ENCODE measurements around the gene SAP30BP. TPM values are rescaled to one million over a fixed set of nuclear protein-coding genes. Genes with fewer than 3 reads are reported as not detected.

Gene SAP30BP
- total RNA-seq, 2 experiments from 2014 or later, result 112 to 113 TPM

- Mint-ChIP-seq H3K4me3 (no peak overlapping the region), H3K36me3 (no peaks in the 10 kb centered on the region), H3K27me3 (no peaks in the 10 kb centered on the region), H3K4me1 (no peaks in the 10 kb centered on the region), H3K27ac (peak overlapping the region; percentile 51), H3K9me3 (no peaks in the 10 kb centered on the region)
- no peak for DNase-seq
- POLR2A ChIA-PET, result interaction anchor here (0.8 kb wide), 1 partner anchor 120 kb away, joined by 3 read pairs; no protein-coding TSS in a partner anchor
- no peak for ATAC-seq (ENCODE audit: low read depth)
Measured at GRCh38 chr17:75628425-75628824, 38.7 kb upstream of the SAP30BP start.

GRCh38 chr17:75629157-75629556 is 38.0 kb upstream of the SAP30BP start:
- Mint-ChIP-seq H3K36me3 (no peaks in the 10 kb centered on the region), H3K27ac (no peak overlapping the region), H3K27me3 (no peaks in the 10 kb centered on the region), H3K4me1 (peaks cover 2% of the 10 kb centered on the region), H3K9me3 (no peaks in the 10 kb centered on the region), H3K4me3 (no peak overlapping the region)
- DNase-seq, result no peak
- ATAC-seq (ENCODE audit: low read depth), result no peak
- POLR2A ChIA-PET, result interaction anchor here (1.1 kb wide), 1 partner anchor 37 kb away, joined by 4 read pairs; the partner anchor contains the start of gene RECQL5

GRCh38 chr17:75630071-75630917 is 36.8 kb upstream of the SAP30BP start:
- Mint-ChIP-seq H3K4me1 (peaks cover 2% of the 10 kb centered on the region), H3K36me3 (no peaks in the 10 kb centered on the region), H3K27me3 (no peaks in the 10 kb centered on the region), H3K4me3 (no peak overlapping the region), H3K9me3 (no peaks in the 10 kb centered on the region), H3K27ac (no peak overlapping the region)
- POLR2A ChIA-PET, result no interaction called here
- no peak for ATAC-seq (ENCODE audit: low read depth)
- no peak for DNase-seq

- Mint-ChIP-seq H3K36me3 (no peaks in the 10 kb centered on the region), H3K4me3 (no peak overlapping the region), H3K27me3 (no peaks in the 10 kb centered on the region), H3K4me1 (peaks cover 2% of the 10 kb centered on the region), H3K27ac (no peak overlapping the region), H3K9me3 (no peaks in the 10 kb centered on the region)
- POLR2A ChIA-PET, result no interaction called here
- no peak for ATAC-seq (ENCODE audit: low read depth)
- no peak for DNase-seq
Measured at GRCh38 chr17:75631353-75631752, 35.8 kb upstream of the SAP30BP start.

GRCh38 chr17:75632428-75632827 is 34.7 kb upstream of the SAP30BP start:
- H3K36me3 Mint-ChIP-seq, result no peaks in the 10 kb centered on the region
- POLR2A ChIA-PET, result interaction anchor here (0.8 to 2.2 kb wide), 4 partner anchors 20 to 121 kb away, joined by 4 to 9 read pairs (median 6); no protein-coding TSS in a partner anchor
- no peak overlapping the region for H3K4me3 Mint-ChIP-seq
- no peaks in the 10 kb centered on the region for H3K27me3 Mint-ChIP-seq
- ATAC-seq (ENCODE audit: low read depth) (no peak), DNase-seq (no peak)
- H3K4me1 Mint-ChIP-seq, result peaks cover 2% of the 10 kb centered on the region
- no peaks in the 10 kb centered on the region for H3K9me3 Mint-ChIP-seq
- no peak overlapping the region for H3K27ac Mint-ChIP-seq

- POLR2A ChIA-PET, result interaction anchor here (0.8 to 2.2 kb wide), 5 partner anchors 20 to 120 kb away, joined by 3 to 9 read pairs (median 4); no protein-coding TSS in a partner anchor
- H3K9me3 Mint-ChIP-seq, result no peaks in the 10 kb centered on the region
- peak within 1 kb of the TSS; percentile 45 for H3K27ac Mint-ChIP-seq
- H3K27me3 Mint-ChIP-seq, result no peaks in the 10 kb centered on the region
- DNase-seq (peak; percentile 90), ATAC-seq (ENCODE audit: low read depth) (peak; percentile 83)
- H3K4me3 Mint-ChIP-seq, result no peak within 1 kb of the TSS
- no peaks in the 10 kb centered on the region for H3K36me3 Mint-ChIP-seq
- H3K4me1 Mint-ChIP-seq, result peaks cover 2% of the 10 kb centered on the region
Measured at GRCh38 chr17:75632863-75633485, 34.2 kb upstream of the SAP30BP start, which contains the start of gene SMIM5. SMIM5 (plus strand) TSS chr17:75633434; CDS start chr17:75640202, 6,768 bp downstream.

- DNase-seq (peak; percentile 63), ATAC-seq (ENCODE audit: low read depth) (peak; percentile 55)
- Mint-ChIP-seq H3K36me3 (no peaks in the 10 kb centered on the region), H3K4me3 (no peak overlapping the region), H3K4me1 (peaks cover 2% of the 10 kb centered on the region), H3K27ac (peak overlapping the region; percentile 45), H3K9me3 (no peaks in the 10 kb centered on the region), H3K27me3 (no peaks in the 10 kb centered on the region)
- POLR2A ChIA-PET, result interaction anchor here (0.5 to 2.2 kb wide), 6 partner anchors 19 to 119 kb away, joined by 3 to 9 read pairs (median 4); no protein-coding TSS in a partner anchor
Measured at GRCh38 chr17:75633486-75634375, 33.4 kb upstream of the SAP30BP start.

- no peaks in the 10 kb centered on the region for H3K27me3 Mint-ChIP-seq
- POLR2A ChIA-PET, result interaction anchor here (0.9 to 2.2 kb wide), 2 partner anchors 86 to 119 kb away, joined by 3 to 9 read pairs; no protein-coding TSS in a partner anchor
- no peaks in the 10 kb centered on the region for H3K9me3 Mint-ChIP-seq
- H3K27ac Mint-ChIP-seq, result no peak overlapping the region
- ATAC-seq (ENCODE audit: low read depth), result no peak
- no peak for DNase-seq
- peaks cover 2% of the 10 kb centered on the region for H3K4me1 Mint-ChIP-seq
- H3K36me3 Mint-ChIP-seq, result no peaks in the 10 kb centered on the region
- no peak overlapping the region for H3K4me3 Mint-ChIP-seq
Measured at GRCh38 chr17:75634376-75634740, 32.8 kb upstream of the SAP30BP start.

- peaks cover 2% of the 10 kb centered on the region for H3K4me1 Mint-ChIP-seq
- no peaks in the 10 kb centered on the region for H3K36me3 Mint-ChIP-seq
- POLR2A ChIA-PET, result no interaction called here
- H3K9me3 Mint-ChIP-seq, result no peaks in the 10 kb centered on the region
- ATAC-seq (ENCODE audit: low read depth) (no peak), DNase-seq (no peak)
- no peak overlapping the region for H3K27ac Mint-ChIP-seq
- no peaks in the 10 kb centered on the region for H3K27me3 Mint-ChIP-seq
- no peak overlapping the region for H3K4me3 Mint-ChIP-seq
Measured at GRCh38 chr17:75634754-75635609, 32.2 kb upstream of the SAP30BP start.

- no peak for DNase-seq
- H3K27ac Mint-ChIP-seq, result no peak overlapping the region
Measured at GRCh38 chr17:75635610-75636202, 31.4 kb upstream of the SAP30BP start.

GRCh38 chr17:75636381-75637142 is 30.6 kb upstream of the SAP30BP start:
- peaks cover 2% of the 10 kb centered on the region for H3K4me1 Mint-ChIP-seq
- H3K9me3 Mint-ChIP-seq, result no peaks in the 10 kb centered on the region
- H3K27me3 Mint-ChIP-seq, result no peaks in the 10 kb centered on the region
- no peak overlapping the region for H3K27ac Mint-ChIP-seq
- H3K36me3 Mint-ChIP-seq, result no peaks in the 10 kb centered on the region
- no peak overlapping the region for H3K4me3 Mint-ChIP-seq
- DNase-seq, result no peak
- ATAC-seq (ENCODE audit: low read depth), result no peak
- POLR2A ChIA-PET, result no interaction called here

More at GRCh38 chr17:75635610-75636202, 31.4 kb upstream of the SAP30BP start:
- Mint-ChIP-seq H3K4me1 (peaks cover 2% of the 10 kb centered on the region), H3K27me3 (no peaks in the 10 kb centered on the region), H3K36me3 (no peaks in the 10 kb centered on the region), H3K4me3 (no peak overlapping the region), H3K9me3 (no peaks in the 10 kb centered on the region)
- no peak for ATAC-seq (ENCODE audit: low read depth)
- POLR2A ChIA-PET, result no interaction called here

Data from activated naive CD8-positive, alpha-beta T cell treated with anti-CD3 and anti-CD28 coated beads, Interleukin-2, amount 10 ng/mL, durations not matched to agents 7 days and 5 days (primary cell).